GM20000 (cell line): ENCODE measurements around the gene XCR1.
A peak's percentile ranks its signal among the peaks of the same experiment; 100 is the strongest.

Experiments used
- DNase-seq: peaks from one replicate; pipeline ENCODE4 v3.0.0; 2012; ENCODE audit warnings: low spot score
- CTCF ChIP-seq: IDR thresholded peaks from 2 replicates; pipeline ENCODE4 v1.5.1; 2012; ENCODE audit warnings: mild to moderate bottlenecking, control low read depth; ENCODE audit errors: extremely low read depth, missing control alignments

Gene XCR1

GRCh38 chr3:45978006-45978761 is 49.1 kb downstream of the XCR1 start:
- no peak for DNase-seq
- no peak for TF ChIP-seq CTCF

- no peak for TF ChIP-seq CTCF
- no peak for DNase-seq
These were observed 50.8 kb downstream of the XCR1 start for GRCh38 chr3:45976191-45977091.

- DNase-seq: no peak
- no peak for TF ChIP-seq CTCF
These were observed 51.6 kb downstream of the XCR1 start for GRCh38 chr3:45975686-45976085.

- TF ChIP-seq CTCF: no peak
- DNase-seq: no peak
These were observed 52.6 kb downstream of the XCR1 start for GRCh38 chr3:45974686-45975085.

GRCh38 chr3:45972534-45973402 is 54.5 kb downstream of the XCR1 start:
- DNase-seq: peak; percentile 37
- TF ChIP-seq CTCF: no peak

GRCh38 chr3:45969953-45970352 is 57.3 kb downstream of the XCR1 start:
- no peak for TF ChIP-seq CTCF
- no peak for DNase-seq
